Amniotic stem cell (primary cell): ENCODE measurements around the gene MPPED1.

Experiments used
- DNase-seq: peaks from one replicate; lab custom pipeline; 2025; lab: John Stamatoyannopoulos, UW

The MPPED1 gene

GRCh38 chr22:43498856-43499253, 87.0 kb downstream of the MPPED1 start:
- no peak for DNase-seq

GRCh38 chr22:43500792-43501785, 89.3 kb downstream of the MPPED1 start:
- DNase-seq = no peak

- DNase-seq = no peak
Measured at GRCh38 chr22:43501878-43502277, 90.1 kb downstream of the MPPED1 start.

GRCh38 chr22:43502306-43502874, 90.6 kb downstream of the MPPED1 start:
- DNase-seq = no peak

GRCh38 chr22:43504068-43504467, 92.3 kb downstream of the MPPED1 start:
- DNase-seq = no peak

- no peak for DNase-seq
Measured at GRCh38 chr22:43504666-43505261, 93.0 kb downstream of the MPPED1 start.

GRCh38 chr22:43505423-43505822, 93.6 kb downstream of the MPPED1 start:
- DNase-seq = no peak

- no peak for DNase-seq
Measured at GRCh38 chr22:43505896-43506295, 94.1 kb downstream of the MPPED1 start.

- DNase-seq = no peak
Measured at GRCh38 chr22:43506487-43506886, 94.7 kb downstream of the MPPED1 start.

- no peak for DNase-seq
Measured at GRCh38 chr22:43507235-43507634, 95.4 kb downstream of the MPPED1 start.

GRCh38 chr22:43508489-43508888, 96.7 kb downstream of the MPPED1 start:
- DNase-seq = no peak

- no peak for DNase-seq
Measured at GRCh38 chr22:43509337-43509736, 97.5 kb downstream of the MPPED1 start.

GRCh38 chr22:43510281-43511070, 98.7 kb downstream of the MPPED1 start:
- no peak for DNase-seq

GRCh38 chr22:43511276-43511910, 99.6 kb downstream of the MPPED1 start:
- DNase-seq = no peak

GRCh38 chr22:43512279-43512678, 100.5 kb downstream of the MPPED1 start:
- no peak for DNase-seq

GRCh38 chr22:43514476-43515157, 102.8 kb downstream of the MPPED1 start:
- DNase-seq = no peak

GRCh38 chr22:43515411-43515810, 103.6 kb downstream of the MPPED1 start:
- DNase-seq = no peak

- DNase-seq = no peak
Measured at GRCh38 chr22:43515902-43516301, 104.1 kb downstream of the MPPED1 start.

GRCh38 chr22:43516386-43516785, 104.6 kb downstream of the MPPED1 start:
- no peak for DNase-seq

GRCh38 chr22:43516996-43517635, 105.3 kb downstream of the MPPED1 start:
- no peak for DNase-seq

- DNase-seq = no peak
Measured at GRCh38 chr22:43520632-43521039, 108.8 kb downstream of the MPPED1 start.
